HCT116 (cell line): ENCODE results near the gene MOCS1. TPM values are rescaled to one million over a fixed set of nuclear protein-coding genes. Genes with fewer than 3 reads are reported as not detected.

Experiments
- ATAC-seq: fragments of 200-7000 bp; cut with Tn5 transposase; 2 replicates; pipeline ENCODE4 v1.9.1; 2020; ENCODE audit warnings: mild to moderate bottlenecking, moderate library complexity
- BruUV-seq: library from RNA; stranded (reverse); fragments of 400-500 nt; replicated peaks from 2 replicates; lab custom pipeline; 2021; lab: Mats Ljungman, UMichigan
- CTCF ChIA-PET: fragments of 300-600 bp; sonication (Branson Sonifier 250); formaldehyde crosslinking; loops from one replicate; lab custom pipeline; 2021; ENCODE audit warnings: antibody characterized with exemption; lab: Charles Lee
- POLR2A ChIA-PET: fragments of 300-600, 350-600 bp; sonication (Branson Sonifier 250); formaldehyde crosslinking; loops from one replicate; lab custom pipeline; 2021; ENCODE audit warnings: antibody characterized with exemption; lab: Charles Lee
- RAD21 ChIA-PET, 2 experiments: fragments of 300-600 bp; sonication (Branson Sonifier 250); formaldehyde crosslinking; loops; one replicate each; lab custom pipeline; 2023; ENCODE audit warnings: low total read pairs in 2 of 2; ENCODE audit not compliant: uncharacterized antibody in 2 of 2, unreplicated experiment in 2 of 2, low non-redundant PET in 1 of 2; lab: Charles Lee
- DNase-seq: peaks from one replicate; pipeline ENCODE4 v3.0.0-alpha.2; 2010; ENCODE audit warnings: low read depth, low spot score
- H2AFZ ChIP-seq: fragments of 200-600 bp; shearing (Covaris generic), sonication (generic); 2 replicates; pipeline ENCODE4 v1.6.1; 2017; ENCODE audit warnings: low read depth, mixed run types, mixed read lengths, antibody characterized with exemption, low read length; ENCODE audit not compliant: poor library complexity, severe bottlenecking
- H3K27ac ChIP-seq: 2 replicates; pipeline ENCODE4 v1.5.1; 2012; ENCODE audit warnings: low read depth, low read length
- H3K27me3 ChIP-seq: fragments of 200-600 bp; sonication (generic); 2 replicates; pipeline ENCODE4 v1.6.1; 2016; ENCODE audit warnings: mixed run types, low read length, mixed read lengths; ENCODE audit not compliant: insufficient read depth
- H3K36me3 ChIP-seq, 2 experiments: fragments of 200-500 bp in 1 of 2; fragments of 200-600 bp in 1 of 2; sonication (Bioruptor generic) in 1 of 2; sonication (generic) in 1 of 2; 2 replicates each; pipeline versions ENCODE4 v1.5.1 to v1.6.1; 2014 to 2016; ENCODE audit warnings: low read length in 2 of 2, inconsistent platforms in 1 of 2, mixed read lengths in 1 of 2, mixed run types in 1 of 2; ENCODE audit not compliant: insufficient read depth in 2 of 2, control insufficient read depth in 1 of 2
- H3K4me1 ChIP-seq, 2 experiments: fragments of 200-600 bp in 1 of 2; sonication (generic) in 1 of 2; 2 replicates each; pipeline versions ENCODE4 v1.5.1 to v1.6.1; 2012 to 2017; ENCODE audit warnings: low read length in 2 of 2, inconsistent platforms in 1 of 2, mild to moderate bottlenecking in 1 of 2, mixed read lengths in 1 of 2, mixed run types in 1 of 2, moderate library complexity in 1 of 2; ENCODE audit not compliant: insufficient read depth in 2 of 2, control insufficient read depth in 1 of 2
- H3K4me2 ChIP-seq: fragments of 200-600 bp; sonication (generic); 2 replicates; pipeline ENCODE4 v1.6.1; 2017; ENCODE audit warnings: mixed run types, low read length, mixed read lengths
- H3K4me3 ChIP-seq, 2 experiments: fragments of 200-600 bp in 1 of 2; sonication (generic) in 1 of 2; replicated peaks in 1 of 2; 2 replicates each; pipeline ENCODE4 v1.5.1; 2011 to 2016; ENCODE audit warnings: low read length in 2 of 2, control low read depth in 1 of 2, low read depth in 1 of 2, mild to moderate bottlenecking in 1 of 2, mixed read lengths in 1 of 2, mixed run types in 1 of 2
- H3K79me2 ChIP-seq: fragments of 200-600 bp; sonication (generic); 2 replicates; pipeline ENCODE4 v1.6.1; 2017; ENCODE audit warnings: mild to moderate bottlenecking, mixed run types, low read length, moderate library complexity, mixed read lengths; ENCODE audit not compliant: insufficient read depth
- H3K9ac ChIP-seq: fragments of 200-600 bp; sonication (generic); 2 replicates; pipeline ENCODE4 v1.6.1; 2016; ENCODE audit warnings: low read length, mixed read lengths
- H3K9me2 ChIP-seq: fragments of 200-600 bp; sonication (generic), shearing (Covaris generic); 2 replicates; pipeline ENCODE4 v1.6.1; 2017; ENCODE audit warnings: mixed run types, mild to moderate bottlenecking, moderate library complexity; ENCODE audit not compliant: insufficient read depth
- H3K9me3 ChIP-seq, 2 experiments: fragments of 200-500 bp in 1 of 2; fragments of 200-600 bp in 1 of 2; sonication (Bioruptor generic) in 1 of 2; sonication (generic) in 1 of 2; 2 replicates each; pipeline ENCODE4 v1.6.1; 2014 to 2017; ENCODE audit warnings: low read length in 2 of 2, mixed read lengths in 2 of 2, inconsistent platforms in 1 of 2, low read depth in 1 of 2, mild to moderate bottlenecking in 1 of 2, mixed run types in 1 of 2, moderate library complexity in 1 of 2; ENCODE audit not compliant: control insufficient read depth in 1 of 2, insufficient read depth in 1 of 2
- H4K20me1 ChIP-seq: fragments of 200-600 bp; sonication (generic), shearing (Covaris generic); 2 replicates; pipeline ENCODE4 v1.6.1; 2017; ENCODE audit warnings: mixed run types, mild to moderate bottlenecking, moderate library complexity; ENCODE audit not compliant: insufficient read depth
- CBX3 ChIP-seq: IDR thresholded peaks from 2 replicates; pipeline ENCODE4 v1.6.1; 2012; ENCODE audit warnings: low read depth
- CTCF ChIP-seq, 3 experiments: fragments of 200-600 bp in 1 of 3; sonication (generic) in 1 of 3; IDR thresholded peaks in 2 of 3; conservative IDR thresholded peaks in 1 of 3; 2 replicates each; pipeline ENCODE4 v1.5.1; 2012 to 2017; ENCODE audit warnings: low read depth in 2 of 3, low read length in 2 of 3, antibody characterized with exemption in 1 of 3, borderline replicate concordance in 1 of 3, control low read depth in 1 of 3, mild to moderate bottlenecking in 1 of 3, mixed read lengths in 1 of 3, mixed run types in 1 of 3, moderate library complexity in 1 of 3; ENCODE audit not compliant: insufficient read depth in 1 of 3
- RAD21 ChIP-seq: IDR thresholded peaks from 2 replicates; pipeline ENCODE4 v1.6.1; 2012; ENCODE audit warnings: low read depth, mild to moderate bottlenecking
- YY1 ChIP-seq: IDR thresholded peaks from 2 replicates; pipeline ENCODE4 v1.6.1; 2011; ENCODE audit warnings: low read length, low read depth, moderate library complexity, mild to moderate bottlenecking; ENCODE audit not compliant: insufficient replicate concordance; ENCODE audit errors: extremely low read depth
- intact Hi-C: fragments of 100-400 bp; cut with micrococcal nuclease; formaldehyde crosslinking; loops from 2 replicates; pipeline ENCODE4 v1.10.0; 2022
- total RNA-seq: library from RNA; stranded (reverse); gene quantifications from one replicate; pipeline ENCODE4 v1.2.1, GENCODE V29; 2021; ENCODE audit not compliant: unreplicated experiment

Gene MOCS1
- total RNA-seq, 1 experiment from 2014 or later: 9.3 TPM

- peaks cover 17% of the 10 kb centered on the region; the same call in 1 of the 2 replicates for H3K27me3 ChIP-seq
- H4K20me1 ChIP-seq: no peaks in the 10 kb centered on the region
- no peak overlapping the region for H3K4me3 ChIP-seq
- RAD21 ChIA-PET: no interaction called here
- intact Hi-C loops: loop anchor here (5.0 kb wide), 1 partner anchor 440 kb away; no protein-coding TSS in a partner anchor
- CTCF ChIA-PET: interaction anchor here (2.9 kb wide), 1 partner anchor 9 kb away, joined by 13 read pairs; no protein-coding TSS in a partner anchor
- H3K9me3 ChIP-seq: no peaks in the 10 kb centered on the region
- DNase-seq: no peak
- H3K27ac ChIP-seq: no peak overlapping the region
- H3K79me2 ChIP-seq: no peaks in the 10 kb centered on the region
- H3K4me2 ChIP-seq: no peak overlapping the region
- peak; percentile 74 for ATAC-seq
- no peaks in the 10 kb centered on the region for H3K36me3 ChIP-seq
- no peaks in the 10 kb centered on the region for H3K4me1 ChIP-seq
- BruUV-seq: no TSS peak
- POLR2A ChIA-PET: no interaction called here
- no peaks in the 10 kb centered on the region for H3K9me2 ChIP-seq
- TF ChIP-seq YY1: no peak
- peak in 2 of 3 experiments; percentile 36 to 47; a peak in 4 of 6 replicates for TF ChIP-seq CTCF (IDR thresholded peaks at IDR 0.05 in 2 of 3, conservative IDR thresholded peaks at IDR 0.05 in 1 of 3; ENCODE audit: borderline replicate concordance in 1 of 3, insufficient read depth in 1 of 3, low read depth in 2 of 3, low read length in 2 of 3)
- H3K9ac ChIP-seq: no peak overlapping the region
- H2AFZ ChIP-seq: no peak overlapping the region
Measured at GRCh38 chr6:39867592-39867991, 66.7 kb downstream of the MOCS1 start.

- Histone ChIP-seq H3K4me3 (no peak overlapping the region), H3K36me3 (no peaks in the 10 kb centered on the region), H3K27me3 (peaks cover 25% of the 10 kb centered on the region), H3K4me1 (no peaks in the 10 kb centered on the region)
- no TSS peak for BruUV-seq
- TF ChIP-seq CBX3: no peak
- TF ChIP-seq RAD21: peak; percentile 56
- TF ChIP-seq CTCF (IDR thresholded peaks at IDR 0.05 in 2 of 3, conservative IDR thresholded peaks at IDR 0.05 in 1 of 3; ENCODE audit: borderline replicate concordance in 1 of 3, insufficient read depth in 1 of 3, low read depth in 2 of 3, low read length in 2 of 3): peak; percentile 38 to 84 (median 84); a peak in 5 of 6 replicates
- TF ChIP-seq, all 23 proteins: peak for 2
- no peak overlapping the region for H3K4me2 ChIP-seq
- peak overlapping the region; percentile 54 for H2AFZ ChIP-seq
- intact Hi-C loops: loop anchor here (5.0 kb wide), 1 partner anchor 442 kb away; no protein-coding TSS in a partner anchor
- CTCF ChIA-PET: interaction anchor here (0.7 to 2.9 kb wide), 15 partner anchors 8 to 503 kb away, joined by 3 to 13 read pairs (median 3); partner anchors contain the start of gene MOCS1
- RAD21 ChIA-PET: no interaction called here
- ATAC-seq: peak; percentile 92
- H4K20me1 ChIP-seq: no peaks in the 10 kb centered on the region
- H3K9ac ChIP-seq: no peak overlapping the region
- POLR2A ChIA-PET: no interaction called here
- peak; percentile 50 for DNase-seq
- no peaks in the 10 kb centered on the region for H3K9me2 ChIP-seq
- H3K79me2 ChIP-seq: no peaks in the 10 kb centered on the region
- H3K27ac ChIP-seq: no peak overlapping the region
- no peaks in the 10 kb centered on the region for H3K9me3 ChIP-seq
Measured at GRCh38 chr6:39865011-39865888, 69.0 kb downstream of the MOCS1 start.
